NCI-H2227 treated with DMSO at 0.1 percent for 48 hours (cell line): Measurements from ENCODE around the gene PMEL.
"Not testable (repeated sequence)": the region's sequence is repeated elsewhere in the genome, so short reads cannot be mapped to it uniquely, and the experiment has no call there.

Source experiments
- DNase-seq: peaks from one replicate; lab custom pipeline; 2025; lab: John Stamatoyannopoulos, UW

Gene PMEL

GRCh38 chr12:55922126-55922525 lies 43.7 kb downstream of the PMEL start:
- no peak for DNase-seq

GRCh38 chr12:55919032-55919431 lies 46.8 kb downstream of the PMEL start:
- not testable (repeated sequence) for DNase-seq

GRCh38 chr12:55915482-55915859 lies 50.4 kb downstream of the PMEL start:
- no peak for DNase-seq

- DNase-seq = no peak
Measured at GRCh38 chr12:55912908-55913307, 52.9 kb downstream of the PMEL start.

GRCh38 chr12:55909513-55909884 lies 56.3 kb downstream of the PMEL start:
- no peak for DNase-seq

GRCh38 chr12:55908726-55909512 lies 56.9 kb downstream of the PMEL start:
- no peak for DNase-seq

GRCh38 chr12:55906056-55906455 lies 59.8 kb downstream of the PMEL start:
- no peak for DNase-seq
